Breast epithelium (tissue), 3 donors: ENCODE results near the gene STARD13.

ENCODE experiments used
- POLR2AphosphoS5 ChIP-seq, 3 donors: sonication (generic); formaldehyde crosslinking; IDR thresholded peaks; one replicate each; pipeline ENCODE4 v1.6.1; 2017; ENCODE audit warnings: antibody characterized with exemption in 3 of 3
- TF ChIP-seq, protein P1 (sequence below), 3 donors: fragments of 450-650 bp; IDR thresholded peaks; one replicate each; pipeline ENCODE4 v1.5.1; 2016 to 2017; ENCODE audit warnings: antibody characterized with exemption in 3 of 3, mild to moderate bottlenecking in 3 of 3, moderate library complexity in 3 of 3

DNA sequence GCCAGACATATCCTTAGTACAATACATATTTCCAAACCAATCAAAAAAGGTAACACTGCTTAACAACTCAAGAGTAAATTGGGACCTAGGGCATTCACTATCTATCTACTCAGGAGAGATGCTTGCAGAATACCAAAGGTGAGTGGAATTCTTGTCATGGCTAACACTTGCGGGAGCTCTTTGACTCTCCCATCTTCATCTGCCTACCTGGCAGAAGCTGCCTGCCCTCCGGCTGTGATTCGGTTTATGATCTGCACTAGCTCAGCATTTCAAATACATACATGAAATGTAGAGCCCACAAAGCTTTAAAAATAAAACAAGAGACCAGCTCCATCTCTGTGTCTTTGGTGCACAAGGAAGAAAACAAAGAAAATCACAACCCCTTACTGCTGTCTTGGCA lies 127.3 kb downstream of the STARD13 start:
- TF ChIP-seq, protein P1, sequence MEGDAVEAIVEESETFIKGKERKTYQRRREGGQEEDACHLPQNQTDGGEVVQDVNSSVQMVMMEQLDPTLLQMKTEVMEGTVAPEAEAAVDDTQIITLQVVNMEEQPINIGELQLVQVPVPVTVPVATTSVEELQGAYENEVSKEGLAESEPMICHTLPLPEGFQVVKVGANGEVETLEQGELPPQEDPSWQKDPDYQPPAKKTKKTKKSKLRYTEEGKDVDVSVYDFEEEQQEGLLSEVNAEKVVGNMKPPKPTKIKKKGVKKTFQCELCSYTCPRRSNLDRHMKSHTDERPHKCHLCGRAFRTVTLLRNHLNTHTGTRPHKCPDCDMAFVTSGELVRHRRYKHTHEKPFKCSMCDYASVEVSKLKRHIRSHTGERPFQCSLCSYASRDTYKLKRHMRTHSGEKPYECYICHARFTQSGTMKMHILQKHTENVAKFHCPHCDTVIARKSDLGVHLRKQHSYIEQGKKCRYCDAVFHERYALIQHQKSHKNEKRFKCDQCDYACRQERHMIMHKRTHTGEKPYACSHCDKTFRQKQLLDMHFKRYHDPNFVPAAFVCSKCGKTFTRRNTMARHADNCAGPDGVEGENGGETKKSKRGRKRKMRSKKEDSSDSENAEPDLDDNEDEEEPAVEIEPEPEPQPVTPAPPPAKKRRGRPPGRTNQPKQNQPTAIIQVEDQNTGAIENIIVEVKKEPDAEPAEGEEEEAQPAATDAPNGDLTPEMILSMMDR (IDR thresholded peaks at IDR 0.05) = no peak
- no peak for TF ChIP-seq POLR2AphosphoS5 (IDR thresholded peaks at IDR 0.05)
